CD14-positive monocyte (primary cell): ENCODE measurements around the gene PNLIP. TPM values are rescaled to one million over a fixed set of nuclear protein-coding genes. Genes with fewer than 3 reads are reported as not detected.

Source experiments
- DNase-seq, 3 donors: peaks; one replicate each; pipeline ENCODE4 v3.0.0-alpha.2; 2011 to 2022
- H2AFZ ChIP-seq: 2 replicates; pipeline ENCODE4 v1.6.0; 2012; ENCODE audit warnings: mild to moderate bottlenecking, low read depth, low read length, inconsistent platforms; ENCODE audit not compliant: insufficient read depth, poor library complexity, severe bottlenecking
- H3K27ac ChIP-seq, 2 donors: 1 replicate in 1 of 2; 2 replicates in 1 of 2; pipeline ENCODE4 v1.5.1; 2012 to 2013; ENCODE audit warnings: low read length in 2 of 2, control low read depth in 1 of 2, inconsistent platforms in 1 of 2, low read depth in 1 of 2, mild to moderate bottlenecking in 1 of 2
- H3K27me3 ChIP-seq, 2 donors: one replicate each; pipeline versions ENCODE4 v1.6.0 to v1.6.1; 2011 to 2013; ENCODE audit warnings: low read length in 2 of 2; ENCODE audit not compliant: control insufficient read depth in 2 of 2, insufficient read depth in 2 of 2
- H3K36me3 ChIP-seq, 2 donors: replicated peaks in 1 of 2; 1 replicate in 1 of 2; 2 replicates in 1 of 2; pipeline versions ENCODE4 v1.5.1 to v1.6.1; 2012 to 2013; ENCODE audit warnings: low read length in 2 of 2, control low read depth in 1 of 2, inconsistent platforms in 1 of 2, mild to moderate bottlenecking in 1 of 2; ENCODE audit not compliant: insufficient read depth in 2 of 2, control insufficient read depth in 1 of 2
- H3K4me1 ChIP-seq, 2 donors: 1 replicate in 1 of 2; 2 replicates in 1 of 2; pipeline versions ENCODE4 v1.5.1 to v1.6.1; 2012 to 2013; ENCODE audit warnings: low read length in 2 of 2, control low read depth in 1 of 2, inconsistent platforms in 1 of 2, mild to moderate bottlenecking in 1 of 2, moderate library complexity in 1 of 2; ENCODE audit not compliant: insufficient read depth in 2 of 2, control insufficient read depth in 1 of 2
- H3K4me2 ChIP-seq: replicated peaks from 2 replicates; pipeline ENCODE3; 2012; ENCODE audit warnings: low read length, moderate library complexity, mild to moderate bottlenecking; ENCODE audit not compliant: poor library complexity, severe bottlenecking; ENCODE audit errors: extremely low read depth
- H3K4me3 ChIP-seq, 3 experiments: fragments of 200-600 bp in 1 of 3; sonication (generic) in 1 of 3; replicated peaks in 1 of 3; 1 replicate in 2 of 3; 2 replicates in 1 of 3; pipeline ENCODE4 v1.5.1; 2011 to 2013; ENCODE audit warnings: low read length in 3 of 3, mild to moderate bottlenecking in 3 of 3, control low read depth in 2 of 3, low read depth in 2 of 3, inconsistent platforms in 1 of 3, moderate library complexity in 1 of 3
- H3K79me2 ChIP-seq: 2 replicates; pipeline ENCODE4 v1.6.0; 2012; ENCODE audit warnings: mild to moderate bottlenecking, control low read depth, inconsistent platforms, low read length, moderate library complexity; ENCODE audit not compliant: insufficient read depth
- H3K9ac ChIP-seq: 2 replicates; pipeline ENCODE4 v1.6.0; 2017; ENCODE audit warnings: low read length, mild to moderate bottlenecking; ENCODE audit not compliant: insufficient read depth, poor library complexity, severe bottlenecking
- H3K9me3 ChIP-seq, 2 donors: replicated peaks in 1 of 2; 1 replicate in 1 of 2; 2 replicates in 1 of 2; pipeline versions ENCODE4 v1.5.1 to v1.6.1; 2012 to 2013; ENCODE audit warnings: low read length in 2 of 2, control low read depth in 1 of 2; ENCODE audit not compliant: control insufficient read depth in 1 of 2, insufficient read depth in 1 of 2
- H4K20me1 ChIP-seq: 2 replicates; pipeline ENCODE4 v1.6.0; 2012; ENCODE audit warnings: mild to moderate bottlenecking, low read length, control low read depth, moderate library complexity; ENCODE audit not compliant: insufficient read depth
- H3K27ac Mint-ChIP-seq, 7 donors: one replicate each; pipeline ENCODE4 v1.8.0; 2020; ENCODE audit warnings: mild to moderate bottlenecking in 7 of 7, mixed read lengths in 7 of 7, moderate library complexity in 6 of 7, inconsistent platforms in 2 of 7
- H3K27me3 Mint-ChIP-seq, 3 donors: one replicate each; pipeline ENCODE4 v1.8.0; 2021 to 2022; ENCODE audit warnings: low read depth in 3 of 3, mild to moderate bottlenecking in 3 of 3, mixed read lengths in 3 of 3, moderate library complexity in 3 of 3, inconsistent platforms in 1 of 3
- H3K36me3 Mint-ChIP-seq, 2 donors: one replicate each; pipeline ENCODE4 v1.8.0; 2020; ENCODE audit warnings: mixed read lengths in 2 of 2, inconsistent platforms in 1 of 2, mild to moderate bottlenecking in 1 of 2
- H3K4me1 Mint-ChIP-seq: one replicate; pipeline ENCODE4 v1.8.0; 2020; ENCODE audit warnings: mild to moderate bottlenecking, mixed read lengths
- H3K4me3 Mint-ChIP-seq, 2 donors: one replicate each; pipeline ENCODE4 v1.8.0; 2020; ENCODE audit warnings: mild to moderate bottlenecking in 2 of 2, mixed read lengths in 2 of 2, moderate library complexity in 1 of 2
- H3K9me3 Mint-ChIP-seq, 7 donors: one replicate each; pipeline ENCODE4 v1.8.0; 2020 to 2022; ENCODE audit warnings: mixed read lengths in 7 of 7, mild to moderate bottlenecking in 6 of 7, moderate library complexity in 6 of 7, inconsistent platforms in 2 of 7
- WGBS: methylation state at CpG from one replicate; pipeline ENCODE4 v1.1.5; 2013; ENCODE audit warnings: missing lambda C conversion rate; ENCODE audit not compliant: insufficient coverage; 5-methylcytosine and 5-hydroxymethylcytosine counted together
- intact Hi-C, 2 donors: fragments of 100-400 bp; cut with micrococcal nuclease; formaldehyde crosslinking; loops; one replicate each; pipeline versions ENCODE4 v1.15.0 to v1.15.1; 2023
- polyA plus RNA-seq, 3 donors: library from polyadenylated mRNA; depleted of rRNA in 1 of 3; unstranded in 2 of 3; stranded (reverse) in 1 of 3; fragments of 300-500 nt in 2 of 3; fragments of >200 nt in 1 of 3; fragmentation: Illumina TruSeq in 2 of 3; gene quantifications; 1 replicate in 2 of 3; 2 replicates in 1 of 3; pipeline ENCODE4 v1.2.3, GENCODE V29; 2012 to 2021
- TF ChIP-seq, protein P1 (sequence below): fragments of 200-600 bp; IDR thresholded peaks from one replicate; pipeline ENCODE4 v1.8.0; 2022; ENCODE audit warnings: antibody characterized with exemption, mild to moderate bottlenecking

Gene PNLIP
- polyA plus RNA-seq, 3 donors: not detected

- no peak overlapping the region for H2AFZ ChIP-seq
- H3K27me3 ChIP-seq: no peaks in the 10 kb centered on the region
- no peak overlapping the region for H3K4me2 ChIP-seq
- no peaks in the 10 kb centered on the region for H3K9me3 ChIP-seq
- Mint-ChIP-seq H3K9me3 (peaks cover 0 to 4% (median 0%) of the 10 kb centered on the region in 7 donors), H3K36me3 (no peaks in the 10 kb centered on the region), H3K4me3 (no peak overlapping the region), H3K4me1 (no peaks in the 10 kb centered on the region), H3K27ac (no peak overlapping the region), H3K27me3 (peaks cover 0 to 5% (median 1%) of the 10 kb centered on the region in 3 donors)
- DNase-seq: no peak
- WGBS: no CpG with 5 or more reads among the region's 3 CpGs
- intact Hi-C loops: no loop called here
- H3K4me3 ChIP-seq: no peak overlapping the region
- no peaks in the 10 kb centered on the region for H4K20me1 ChIP-seq
- no peak overlapping the region for H3K27ac ChIP-seq
- no peaks in the 10 kb centered on the region for H3K36me3 ChIP-seq
- H3K9ac ChIP-seq: no peak overlapping the region
- H3K79me2 ChIP-seq: no peaks in the 10 kb centered on the region
- TF ChIP-seq, protein P1, sequence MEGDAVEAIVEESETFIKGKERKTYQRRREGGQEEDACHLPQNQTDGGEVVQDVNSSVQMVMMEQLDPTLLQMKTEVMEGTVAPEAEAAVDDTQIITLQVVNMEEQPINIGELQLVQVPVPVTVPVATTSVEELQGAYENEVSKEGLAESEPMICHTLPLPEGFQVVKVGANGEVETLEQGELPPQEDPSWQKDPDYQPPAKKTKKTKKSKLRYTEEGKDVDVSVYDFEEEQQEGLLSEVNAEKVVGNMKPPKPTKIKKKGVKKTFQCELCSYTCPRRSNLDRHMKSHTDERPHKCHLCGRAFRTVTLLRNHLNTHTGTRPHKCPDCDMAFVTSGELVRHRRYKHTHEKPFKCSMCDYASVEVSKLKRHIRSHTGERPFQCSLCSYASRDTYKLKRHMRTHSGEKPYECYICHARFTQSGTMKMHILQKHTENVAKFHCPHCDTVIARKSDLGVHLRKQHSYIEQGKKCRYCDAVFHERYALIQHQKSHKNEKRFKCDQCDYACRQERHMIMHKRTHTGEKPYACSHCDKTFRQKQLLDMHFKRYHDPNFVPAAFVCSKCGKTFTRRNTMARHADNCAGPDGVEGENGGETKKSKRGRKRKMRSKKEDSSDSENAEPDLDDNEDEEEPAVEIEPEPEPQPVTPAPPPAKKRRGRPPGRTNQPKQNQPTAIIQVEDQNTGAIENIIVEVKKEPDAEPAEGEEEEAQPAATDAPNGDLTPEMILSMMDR: no peak
- H3K4me1 ChIP-seq: no peaks in the 10 kb centered on the region
These were observed 35.2 kb upstream of the PNLIP start for GRCh38 chr10:116510565-116510964.

- TF ChIP-seq, protein P1: no peak
- Mint-ChIP-seq H3K36me3 (no peaks in the 10 kb centered on the region), H3K27me3 (peaks cover 0 to 5% (median 1%) of the 10 kb centered on the region in 3 donors), H3K27ac (no peak overlapping the region), H3K4me1 (no peaks in the 10 kb centered on the region), H3K4me3 (no peak overlapping the region), H3K9me3 (peaks cover 0 to 4% (median 0%) of the 10 kb centered on the region in 7 donors)
- Histone ChIP-seq H3K27ac (no peak overlapping the region), H3K9me3 (no peaks in the 10 kb centered on the region), H3K4me2 (no peak overlapping the region), H3K4me3 (no peak overlapping the region), H2AFZ (no peak overlapping the region), H4K20me1 (no peaks in the 10 kb centered on the region), H3K4me1 (no peaks in the 10 kb centered on the region), H3K9ac (no peak overlapping the region), H3K36me3 (no peaks in the 10 kb centered on the region), H3K79me2 (no peaks in the 10 kb centered on the region), H3K27me3 (no peaks in the 10 kb centered on the region)
- WGBS: no CpG with 5 or more reads among the region's 3 CpGs
- no peak for DNase-seq
- intact Hi-C loops: no loop called here
These were observed 34.4 kb upstream of the PNLIP start for GRCh38 chr10:116511365-116511764.
